Measurements from ENCODE around the gene LVRN.

Gene LVRN

DNA sequence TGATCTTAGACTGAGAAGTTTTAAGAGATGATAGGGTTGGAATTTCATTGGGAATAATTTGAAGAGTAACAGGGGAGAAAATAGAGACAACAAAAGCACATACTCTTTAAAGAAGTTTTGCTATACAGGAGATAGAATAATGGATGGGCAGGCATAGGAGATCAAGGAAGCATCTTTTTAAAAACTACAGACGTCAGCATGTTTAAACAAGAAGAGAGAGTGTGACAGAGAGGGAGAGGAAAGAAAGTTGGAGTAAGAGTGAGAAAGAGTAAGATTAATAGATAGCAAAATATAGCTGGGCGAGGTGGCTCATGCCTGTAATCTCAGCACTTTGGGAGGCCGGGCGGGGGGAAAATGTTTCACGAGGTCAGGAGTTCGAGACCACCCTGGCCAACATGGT is 5.3 kb upstream of the LVRN start:
- no peak for DNase-seq (ENCODE audit: low read depth in 3 of 3)

GRCh38 chr5:115961381-115962238 is 665 bp upstream of the LVRN start:
- DNase-seq (ENCODE audit: low read depth in 3 of 3), result no peak

DNA sequence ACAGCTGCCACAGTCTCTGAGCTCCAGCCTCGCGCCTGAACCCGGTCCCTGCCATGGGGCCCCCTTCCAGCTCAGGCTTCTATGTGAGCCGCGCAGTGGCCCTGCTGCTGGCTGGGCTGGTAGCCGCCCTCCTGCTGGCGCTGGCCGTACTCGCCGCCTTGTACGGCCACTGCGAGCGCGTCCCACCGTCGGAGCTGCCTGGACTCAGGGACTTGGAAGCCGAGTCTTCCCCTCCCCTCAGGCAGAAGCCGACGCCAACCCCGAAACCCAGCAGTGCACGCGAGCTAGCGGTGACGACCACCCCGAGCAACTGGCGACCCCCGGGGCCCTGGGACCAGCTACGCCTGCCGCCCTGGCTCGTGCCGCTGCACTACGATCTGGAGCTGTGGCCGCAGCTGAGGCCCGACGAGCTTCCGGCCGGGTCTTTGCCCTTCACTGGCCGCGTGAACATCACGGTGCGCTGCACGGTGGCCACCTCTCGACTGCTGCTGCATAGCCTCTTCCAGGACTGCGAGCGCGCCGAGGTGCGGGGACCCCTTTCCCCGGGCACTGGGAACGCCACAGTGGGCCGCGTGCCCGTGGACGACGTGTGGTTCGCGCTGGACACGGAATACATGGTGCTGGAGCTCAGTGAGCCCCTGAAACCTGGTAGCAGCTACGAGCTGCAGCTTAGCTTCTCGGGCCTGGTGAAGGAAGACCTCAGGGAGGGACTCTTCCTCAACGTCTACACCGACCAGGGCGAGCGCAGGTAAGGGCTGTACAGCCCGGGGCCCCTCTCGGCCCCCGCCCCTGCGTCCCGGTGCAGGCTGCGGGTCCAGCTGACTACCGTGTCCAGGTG is 509 bp downstream of the LVRN start:
- DNase-seq (ENCODE audit: low read depth in 3 of 3), result no peak

DNA sequence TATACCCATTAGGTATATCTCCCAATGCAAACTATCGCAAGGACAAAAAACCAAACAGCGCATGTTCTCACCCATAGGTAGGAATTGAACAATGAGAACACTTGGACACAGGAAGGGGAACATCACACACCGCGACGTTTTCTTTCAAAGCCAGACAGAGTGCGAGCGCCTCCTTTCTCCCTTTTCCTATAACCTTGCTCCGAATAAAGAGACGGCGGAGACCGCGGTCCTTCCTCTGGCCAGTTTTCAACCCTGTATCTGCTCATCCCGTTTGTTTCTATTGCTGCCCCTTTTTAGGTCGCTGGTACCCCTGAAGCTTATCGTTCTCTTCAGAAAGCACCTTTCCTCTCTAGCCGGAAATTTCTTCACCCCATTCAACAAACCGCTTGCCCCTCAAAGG is 1.3 kb downstream of the LVRN start:
- DNase-seq (ENCODE audit: low read depth in 3 of 3), result no peak

DNA sequence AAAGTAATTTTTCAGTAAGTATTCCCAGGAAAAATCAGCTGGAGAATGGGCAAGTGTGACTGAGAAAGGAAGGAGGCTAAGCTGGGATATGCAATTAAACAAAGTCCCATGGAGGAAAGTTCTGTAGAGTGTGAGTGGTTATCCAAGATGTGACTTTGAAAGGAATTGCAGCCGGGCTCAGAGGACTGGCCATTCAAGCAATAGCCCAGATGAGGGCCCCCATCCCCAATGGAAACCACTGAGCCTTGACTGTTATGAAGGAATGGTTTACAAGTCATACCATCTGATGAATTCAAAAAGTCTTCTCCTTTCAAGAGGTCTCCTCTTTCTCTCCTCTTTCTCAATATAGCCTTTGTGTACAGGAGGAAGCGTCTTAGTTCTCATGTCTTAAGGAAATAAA is 6.5 kb downstream of the LVRN start:
- no peak for DNase-seq (ENCODE audit: low read depth in 3 of 3)

GRCh38 chr5:115977096-115977495 is 14.8 kb downstream of the LVRN start:
- no peak for DNase-seq (ENCODE audit: low read depth in 3 of 3)

GRCh38 chr5:115977988-115978387 is 15.7 kb downstream of the LVRN start:
- no peak for DNase-seq (ENCODE audit: low read depth in 3 of 3)

GRCh38 chr5:115978779-115979178 is 16.5 kb downstream of the LVRN start:
- DNase-seq (ENCODE audit: low read depth in 3 of 3), result no peak

- no peak for DNase-seq (ENCODE audit: low read depth in 3 of 3)
Observed at GRCh38 chr5:115979201-115980041, 17.1 kb downstream of the LVRN start.

GRCh38 chr5:115983519-115983918 is 21.2 kb downstream of the LVRN start:
- DNase-seq (ENCODE audit: low read depth in 3 of 3), result no peak

- no peak for DNase-seq (ENCODE audit: low read depth in 3 of 3)
Observed at GRCh38 chr5:115985802-115986757, 23.8 kb downstream of the LVRN start.

DNA sequence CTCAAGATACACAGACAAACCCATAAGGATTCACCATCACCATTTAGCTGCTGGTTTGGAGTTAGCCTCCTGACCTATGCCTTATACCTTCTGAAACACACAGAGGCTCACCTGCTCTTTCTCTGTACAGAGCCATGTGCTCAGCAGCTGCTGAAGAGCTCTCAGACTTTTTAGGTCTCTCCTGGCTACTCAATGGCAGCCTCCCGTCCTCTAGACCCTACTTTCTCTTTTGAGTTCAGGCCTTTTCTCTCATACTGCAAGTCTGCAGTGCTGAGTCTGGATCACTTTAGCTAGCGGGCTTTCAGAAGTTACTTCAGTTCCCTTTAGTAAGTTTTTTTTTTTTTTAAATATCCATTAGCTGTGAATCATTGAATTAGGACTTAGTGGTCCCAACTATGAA is 25.7 kb downstream of the LVRN start:
- DNase-seq (ENCODE audit: low read depth in 3 of 3), result no peak

DNA sequence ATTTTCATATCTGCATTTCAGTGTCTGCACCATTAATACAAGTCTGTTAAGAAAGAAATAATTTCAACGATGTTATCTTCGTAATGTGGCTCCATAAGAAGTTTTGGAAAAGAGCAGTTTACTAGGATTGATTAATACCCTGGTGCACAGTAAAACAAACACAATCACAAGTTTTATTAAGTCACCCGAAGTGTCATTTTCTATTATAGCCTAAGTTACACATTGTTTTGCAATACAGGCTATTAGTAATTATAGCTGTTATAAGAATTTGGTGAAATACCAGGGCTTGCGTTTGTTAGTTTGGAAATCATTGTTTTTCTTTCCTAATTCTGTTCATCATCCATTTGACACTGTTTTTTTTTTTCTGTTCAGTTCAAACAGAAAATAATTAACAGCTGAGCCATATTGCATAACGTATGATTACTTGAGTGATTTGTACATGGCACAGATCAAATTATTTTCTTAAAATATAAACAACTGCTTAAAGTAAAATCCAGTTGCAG is 30.6 kb downstream of the LVRN start:
- DNase-seq (ENCODE audit: low read depth in 3 of 3), result no peak

DNA sequence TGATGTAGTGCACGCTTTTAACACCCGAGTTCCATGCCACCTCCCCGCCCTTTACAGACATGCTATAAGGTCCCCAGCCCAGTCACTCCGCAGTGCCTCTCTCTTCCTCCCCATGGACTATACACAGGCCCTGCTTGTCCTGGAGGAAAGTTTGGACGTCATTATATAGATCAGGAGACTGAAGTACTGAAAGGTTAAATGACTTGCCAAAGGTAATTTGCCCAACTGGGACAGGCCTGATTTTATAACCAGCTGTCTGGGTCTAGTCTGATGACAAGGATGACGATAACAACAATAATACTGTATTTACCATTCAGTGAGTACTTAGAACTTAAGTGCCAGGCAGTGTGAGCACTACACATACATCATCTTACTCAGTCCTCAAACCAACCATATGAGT is 33.1 kb downstream of the LVRN start:
- DNase-seq (ENCODE audit: low read depth in 3 of 3), result no peak

GRCh38 chr5:116002116-116002906 is 40.0 kb downstream of the LVRN start:
- no peak for DNase-seq (ENCODE audit: low read depth in 3 of 3)

DNA sequence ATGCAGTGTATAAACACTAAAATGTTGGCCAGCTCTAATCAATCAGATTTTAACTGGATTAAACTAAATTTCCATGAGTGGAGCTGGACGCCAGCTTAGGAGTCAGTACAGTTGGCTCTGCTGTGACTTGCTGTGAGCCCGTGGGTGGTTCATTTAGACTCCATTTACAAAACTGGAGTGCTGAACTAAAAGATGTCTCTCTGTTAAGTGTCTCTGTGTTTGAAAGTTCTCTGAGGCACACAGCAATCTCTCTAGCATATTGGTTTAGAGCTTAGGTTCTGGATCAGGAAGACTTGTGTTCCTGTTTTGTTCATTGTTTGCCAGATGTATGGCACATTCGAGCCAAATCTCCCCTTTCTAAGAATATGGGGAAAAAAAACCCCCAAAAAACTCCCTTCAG is 42.0 kb downstream of the LVRN start:
- DNase-seq (ENCODE audit: low read depth in 3 of 3), result no peak

GRCh38 chr5:116009806-116010205 is 47.5 kb downstream of the LVRN start:
- no peak for DNase-seq (ENCODE audit: low read depth in 3 of 3)

DNA sequence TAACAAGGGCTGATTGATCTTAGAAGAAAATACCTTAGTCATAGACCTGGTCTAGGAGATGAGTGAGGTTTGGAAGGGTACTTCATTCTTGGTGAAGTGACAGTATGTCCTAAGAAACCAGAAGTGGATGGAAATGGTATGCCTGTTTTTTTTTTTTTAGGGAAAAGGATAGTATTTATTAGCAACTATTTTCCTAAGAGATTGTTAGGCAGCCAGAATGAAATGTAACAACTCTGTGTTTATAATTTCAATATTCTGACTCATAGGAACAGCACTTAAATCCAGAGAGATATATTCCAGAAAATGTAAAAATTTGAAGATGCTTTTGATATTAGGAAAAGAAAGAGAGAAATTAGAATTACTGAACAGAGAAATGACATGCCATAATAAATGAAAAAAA is 48.8 kb downstream of the LVRN start:
- no peak for DNase-seq (ENCODE audit: low read depth in 3 of 3)

DNA sequence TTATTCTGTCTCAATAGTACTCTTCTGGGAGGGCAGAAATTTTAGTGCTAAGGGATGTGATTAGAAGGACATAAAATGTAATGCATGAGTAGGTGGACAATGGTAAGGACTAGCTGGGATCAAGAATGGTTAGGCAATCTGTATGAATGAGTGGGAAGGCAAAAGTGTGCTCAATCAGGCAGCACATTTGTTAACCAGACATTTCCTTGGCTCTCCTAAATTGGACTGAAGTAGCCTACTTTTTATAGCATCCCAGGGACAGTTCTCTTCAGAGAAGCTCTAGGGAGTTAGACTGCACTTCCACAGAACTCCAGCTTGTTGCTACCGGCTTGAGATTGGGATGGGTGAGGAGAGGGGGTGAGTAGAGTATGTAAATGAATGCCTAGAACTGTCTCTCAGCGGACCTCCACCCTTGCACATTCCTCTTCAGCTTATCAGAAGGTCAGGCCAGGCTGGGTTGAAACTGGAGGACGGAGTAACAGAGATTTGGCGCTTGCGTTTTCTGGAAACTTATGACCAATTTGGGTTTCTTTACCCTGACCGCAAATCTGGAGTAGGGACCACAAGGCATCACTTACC is 51.0 kb downstream of the LVRN start:
- DNase-seq (ENCODE audit: low read depth in 3 of 3), result no peak

- DNase-seq (ENCODE audit: low read depth in 3 of 3), result no peak
Observed at GRCh38 chr5:116013936-116014335, 51.7 kb downstream of the LVRN start.

All from stimulated activated CD4-positive, alpha-beta T cell treated with anti-CD3 and anti-CD28 coated beads, TNF-alpha, amount 100 ng/mL, for 4 hours (primary cell).